Astrocyte of the spinal cord (primary cell): ENCODE data around the gene PTPRD.

Source experiments
- DNase-seq: peaks from one replicate; pipeline ENCODE4 v3.0.0; 2011; ENCODE audit warnings: low read depth, low spot score
- H3K4me3 ChIP-seq: 2 replicates; pipeline ENCODE4 v1.5.1; 2011; ENCODE audit warnings: low read depth, mild to moderate bottlenecking, low read length, moderate library complexity
- in situ Hi-C: cut with HindIII; loops from 2 replicates; pipeline ENCODE4 v1.10.0; 2017; ENCODE audit warnings: low sequenced_read_pairs
- TF ChIP-seq, protein P1 (sequence below): IDR thresholded peaks from 2 replicates; pipeline ENCODE4 v1.5.1; 2012; ENCODE audit warnings: low read depth, mild to moderate bottlenecking, low read length, inconsistent platforms

PTPRD gene

DNA sequence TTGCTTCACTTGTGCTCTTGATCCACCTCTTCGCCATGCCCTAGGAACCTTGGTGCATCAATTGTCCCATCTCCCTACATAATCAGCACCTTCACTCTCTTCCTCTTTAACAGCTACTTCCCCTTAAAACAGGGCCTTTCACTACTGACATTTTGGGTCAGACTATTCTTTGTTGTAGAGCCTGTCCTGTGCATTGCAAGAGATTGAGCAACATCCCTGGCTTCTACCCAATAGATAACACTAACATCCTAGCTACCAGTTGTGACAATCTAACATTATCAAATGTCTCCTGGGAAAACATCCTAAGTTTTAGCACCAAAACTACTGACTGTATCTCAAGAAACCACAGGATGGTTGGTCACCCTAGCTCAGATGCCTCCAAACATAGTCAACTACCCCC lies 1958.9 kb downstream of the PTPRD start:
- H3K4me3 ChIP-seq, result no peak overlapping the region
- no peak for DNase-seq
- in situ Hi-C loops, result no loop called here
- TF ChIP-seq, protein P1, sequence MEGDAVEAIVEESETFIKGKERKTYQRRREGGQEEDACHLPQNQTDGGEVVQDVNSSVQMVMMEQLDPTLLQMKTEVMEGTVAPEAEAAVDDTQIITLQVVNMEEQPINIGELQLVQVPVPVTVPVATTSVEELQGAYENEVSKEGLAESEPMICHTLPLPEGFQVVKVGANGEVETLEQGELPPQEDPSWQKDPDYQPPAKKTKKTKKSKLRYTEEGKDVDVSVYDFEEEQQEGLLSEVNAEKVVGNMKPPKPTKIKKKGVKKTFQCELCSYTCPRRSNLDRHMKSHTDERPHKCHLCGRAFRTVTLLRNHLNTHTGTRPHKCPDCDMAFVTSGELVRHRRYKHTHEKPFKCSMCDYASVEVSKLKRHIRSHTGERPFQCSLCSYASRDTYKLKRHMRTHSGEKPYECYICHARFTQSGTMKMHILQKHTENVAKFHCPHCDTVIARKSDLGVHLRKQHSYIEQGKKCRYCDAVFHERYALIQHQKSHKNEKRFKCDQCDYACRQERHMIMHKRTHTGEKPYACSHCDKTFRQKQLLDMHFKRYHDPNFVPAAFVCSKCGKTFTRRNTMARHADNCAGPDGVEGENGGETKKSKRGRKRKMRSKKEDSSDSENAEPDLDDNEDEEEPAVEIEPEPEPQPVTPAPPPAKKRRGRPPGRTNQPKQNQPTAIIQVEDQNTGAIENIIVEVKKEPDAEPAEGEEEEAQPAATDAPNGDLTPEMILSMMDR, result no peak

DNA sequence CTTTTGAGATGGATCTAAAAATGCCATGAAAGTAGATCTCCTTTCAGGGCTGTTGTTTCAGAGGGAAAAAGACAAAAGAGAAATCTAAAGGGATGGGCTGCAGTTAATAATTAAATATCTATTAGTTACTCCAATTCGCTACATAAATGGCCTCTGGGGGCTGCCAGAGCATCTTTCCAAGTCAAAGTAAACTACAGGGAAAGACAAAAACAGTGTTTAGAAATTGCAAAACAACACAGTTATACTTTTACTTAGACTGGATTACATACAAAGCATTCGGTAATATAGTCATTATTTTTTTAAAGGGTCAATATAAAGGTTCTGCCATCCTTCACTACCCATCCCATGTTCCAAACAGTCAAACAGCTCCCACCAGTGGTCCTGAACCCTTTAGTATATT lies 1959.7 kb downstream of the PTPRD start:
- no peak overlapping the region for H3K4me3 ChIP-seq
- DNase-seq, result no peak
- in situ Hi-C loops, result no loop called here
- TF ChIP-seq, protein P1, result no peak

DNA sequence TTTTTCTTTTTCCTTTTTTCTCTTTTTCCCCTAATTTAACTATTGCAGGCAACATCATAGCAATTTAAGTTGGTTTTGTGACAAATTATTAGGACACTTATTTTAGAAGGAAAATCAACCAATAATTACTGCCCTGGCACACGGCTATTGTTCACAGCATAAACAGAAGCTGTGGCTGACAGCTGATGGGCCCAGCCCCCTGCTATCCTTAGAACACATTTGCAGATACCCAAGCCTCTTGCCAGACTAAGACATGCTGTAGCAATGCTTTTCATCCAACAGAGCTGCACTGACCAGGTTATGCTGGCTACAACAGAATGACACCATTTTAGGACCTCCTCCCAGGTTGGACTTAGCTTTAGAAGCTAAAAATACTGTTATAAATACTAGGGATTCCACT lies 1960.5 kb downstream of the PTPRD start:
- in situ Hi-C loops, result no loop called here
- H3K4me3 ChIP-seq, result no peak overlapping the region

DNA sequence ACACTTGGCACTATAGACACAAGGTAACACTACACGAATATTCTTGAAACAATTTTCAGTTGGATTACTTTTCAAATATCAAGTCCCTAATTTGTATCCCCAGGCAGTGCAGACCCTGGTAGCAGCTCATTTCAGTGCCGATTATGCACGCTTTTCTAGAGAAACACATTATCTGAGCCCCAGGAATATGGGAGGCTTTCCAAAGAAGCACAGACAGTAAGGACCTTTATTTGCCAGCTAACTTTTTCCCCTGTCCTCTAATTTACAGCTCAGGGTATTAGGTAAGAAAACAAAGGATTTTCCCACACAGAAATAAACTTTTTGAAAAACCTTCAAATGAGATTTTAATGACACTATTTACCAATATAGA lies 1961.0 kb downstream of the PTPRD start:
- no peak for DNase-seq
- no peak overlapping the region for H3K4me3 ChIP-seq
- in situ Hi-C loops, result no loop called here
- TF ChIP-seq, protein P1, result no peak

More for the DNA sequence above, 1960.5 kb downstream of the PTPRD start:
- DNase-seq, result no peak
- TF ChIP-seq, protein P1, result no peak

DNA sequence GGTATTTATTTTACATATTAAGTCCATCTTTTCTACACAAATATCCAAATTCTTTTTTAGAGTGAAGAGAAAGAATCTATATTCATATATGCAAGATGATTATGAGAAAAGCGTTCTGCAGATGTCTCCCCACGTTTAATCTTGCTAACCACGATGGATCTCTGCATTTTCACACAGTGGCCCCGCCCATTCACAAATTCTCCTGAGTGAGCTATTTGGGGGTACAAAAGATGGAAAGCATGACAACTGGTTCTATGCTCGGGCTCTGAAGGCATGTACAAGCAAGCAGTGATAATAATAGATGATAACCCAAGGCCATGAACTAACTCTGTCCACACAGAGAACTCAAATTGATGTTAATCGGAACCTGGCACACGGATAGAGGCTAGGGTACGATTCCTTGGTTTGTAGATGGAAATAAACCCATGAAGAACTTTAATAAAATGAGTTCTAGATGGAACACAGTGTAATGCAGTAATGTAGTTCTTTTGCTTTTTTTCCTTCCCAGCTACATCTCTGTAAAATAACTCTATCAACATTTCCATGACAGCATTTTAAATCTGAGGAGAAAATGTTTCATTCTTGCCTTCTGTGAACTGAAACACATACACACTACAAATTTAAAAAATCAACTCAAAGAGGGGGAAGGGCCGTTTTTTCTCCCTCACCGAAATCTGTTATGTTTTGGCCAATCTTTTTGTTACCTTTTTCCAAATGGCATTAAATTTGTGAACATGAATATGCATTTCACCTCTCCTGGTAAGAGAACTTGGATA lies 1961.5 kb downstream of the PTPRD start:
- H3K4me3 ChIP-seq, result no peak overlapping the region
- in situ Hi-C loops, result no loop called here
- TF ChIP-seq, protein P1, result no peak
- no peak for DNase-seq

DNA sequence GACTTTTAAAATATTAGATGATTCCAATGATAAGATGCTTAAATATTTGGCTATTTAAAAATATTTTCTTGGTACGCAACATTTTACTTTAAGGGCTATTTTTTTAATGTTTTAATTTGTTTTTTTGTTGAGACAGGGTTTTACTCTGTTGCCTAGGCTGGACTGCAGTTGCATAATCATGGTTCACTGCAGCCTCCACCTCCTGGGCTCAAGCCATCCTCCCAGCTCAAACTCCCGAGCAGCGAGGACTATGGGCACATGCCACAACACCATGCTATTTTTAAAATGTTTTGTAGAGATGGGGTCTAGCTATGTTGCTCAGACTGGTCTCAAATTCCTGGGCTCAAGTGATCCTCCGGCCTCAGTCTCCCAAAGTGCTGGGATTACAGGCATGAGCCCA lies 1963.0 kb downstream of the PTPRD start:
- in situ Hi-C loops, result no loop called here
- no peak for DNase-seq
- TF ChIP-seq, protein P1, result no peak
- H3K4me3 ChIP-seq, result no peak overlapping the region
